GM19467 (cell line): Measurements from ENCODE around the gene KLK1.
"Not testable (repeated sequence)": the region's sequence is repeated elsewhere in the genome, so short reads cannot be mapped to it uniquely, and the experiment has no call there.

Experiments used
- ATAC-seq: cut with Tn5 transposase; IDR thresholded peaks from one replicate; pipeline ENCODE4 v1.9.1; 2021; ENCODE audit warnings: mild to moderate bottlenecking, moderate library complexity; ENCODE audit not compliant: unreplicated experiment

Gene KLK1

GRCh38 chr19:50794074-50794875 lies 29.3 kb downstream of the KLK1 start:
- no peak for ATAC-seq

DNA sequence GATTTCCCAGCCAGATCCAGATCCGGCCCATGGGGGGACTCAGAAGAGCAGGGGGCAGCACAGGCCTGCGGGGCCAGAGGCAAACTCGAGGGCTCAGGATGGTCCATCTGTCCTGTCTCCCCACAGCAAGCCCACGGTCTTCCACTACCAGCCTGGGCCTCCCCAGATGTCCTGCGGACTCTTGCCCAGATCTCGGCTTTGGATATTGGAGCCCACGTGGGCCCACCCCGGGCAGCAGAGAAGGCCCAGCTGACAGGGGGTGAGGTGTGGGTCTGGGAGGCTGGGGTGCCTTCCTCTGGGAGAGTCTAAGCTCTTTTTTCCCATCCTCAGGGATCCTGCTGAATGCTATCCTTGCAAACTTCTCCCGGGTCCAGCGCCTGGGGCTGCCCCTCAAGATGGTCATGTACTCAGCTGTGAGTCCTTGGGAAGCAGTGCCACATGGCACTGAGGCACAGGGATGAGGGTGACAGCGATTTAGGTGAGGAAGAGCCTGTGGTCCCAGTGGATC lies 30.0 kb downstream of the KLK1 start:
- ATAC-seq, result no peak

DNA sequence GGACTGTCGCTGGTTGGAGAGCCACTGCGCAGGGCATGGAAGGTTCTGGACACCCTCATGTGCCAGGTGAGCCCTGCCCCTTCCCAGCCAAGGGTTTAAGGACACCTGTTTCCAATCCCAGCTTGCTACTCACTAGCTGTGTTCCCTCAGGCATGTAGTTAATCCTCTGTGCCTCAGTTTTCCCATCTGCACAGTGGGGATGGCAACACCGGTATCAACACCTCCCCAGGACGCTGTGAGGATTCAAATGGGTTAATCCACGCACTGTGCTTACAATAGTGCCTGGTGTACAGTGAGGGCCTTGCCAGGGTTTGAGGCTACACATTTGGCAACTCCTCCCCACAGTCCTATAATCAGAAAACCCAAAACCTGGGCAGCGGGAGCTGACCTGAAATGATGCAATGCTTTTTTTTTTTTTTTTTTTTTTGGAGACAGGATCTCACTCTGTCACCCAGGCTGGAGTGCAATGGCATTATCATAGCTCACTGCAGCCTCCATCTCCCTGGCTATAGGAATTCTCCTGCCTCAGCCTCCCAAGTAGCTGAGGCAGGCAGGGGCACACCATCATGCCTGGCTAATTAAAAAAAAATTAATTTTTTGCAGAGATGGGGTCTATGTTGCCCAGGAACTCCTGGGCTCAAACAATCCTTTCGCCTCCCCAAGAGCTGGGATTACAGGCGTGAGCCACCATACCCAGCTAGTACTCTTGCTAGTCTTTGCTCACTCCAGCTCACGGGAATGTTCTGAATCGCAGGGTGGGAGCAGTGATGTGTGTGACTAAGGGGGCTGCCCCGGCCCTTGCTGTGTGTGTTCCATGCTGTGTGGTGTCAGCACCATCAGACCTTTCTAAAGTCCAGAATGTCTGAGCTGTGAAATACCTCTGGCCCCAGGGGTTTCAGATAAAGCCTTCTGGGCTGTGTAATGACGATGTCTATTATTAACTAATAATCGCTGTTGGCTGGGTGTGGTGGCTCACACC lies 31.0 kb downstream of the KLK1 start:
- no peak for ATAC-seq

DNA sequence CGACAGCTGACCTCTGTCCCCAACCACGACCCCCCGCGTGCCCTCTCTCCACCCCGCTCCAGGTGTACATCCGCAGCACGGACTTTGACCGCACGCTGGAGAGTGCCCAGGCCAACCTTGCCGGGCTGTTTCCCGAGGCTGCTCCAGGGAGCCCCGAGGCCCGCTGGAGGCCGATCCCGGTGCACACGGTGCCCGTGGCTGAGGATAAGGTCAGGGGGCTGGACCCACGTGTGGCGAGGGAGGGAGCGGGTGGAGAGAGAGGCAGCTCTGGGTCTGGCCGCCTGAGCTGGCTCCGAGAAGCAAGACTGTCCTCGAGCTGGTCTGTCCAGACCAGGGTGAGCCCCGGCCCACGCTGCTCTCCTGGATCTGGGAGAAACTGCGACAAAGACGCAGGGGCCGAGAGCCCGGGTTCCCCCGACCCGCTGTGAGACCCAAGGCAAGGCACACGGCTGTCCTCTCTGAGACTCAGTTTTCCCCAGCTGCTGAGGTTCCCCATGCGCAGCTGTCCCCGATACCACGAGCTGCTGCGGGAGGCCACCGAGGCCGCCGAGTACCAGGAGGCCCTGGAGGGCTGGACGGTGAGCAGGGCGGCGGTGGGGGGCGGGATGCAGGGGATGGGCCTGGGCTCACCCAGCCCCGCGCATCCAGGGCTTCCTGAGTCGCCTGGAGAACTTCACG lies 31.9 kb downstream of the KLK1 start:
- no peak for ATAC-seq

- no peak for ATAC-seq
These were observed 32.6 kb downstream of the KLK1 start for GRCh38 chr19:50790922-50791467.

DNA sequence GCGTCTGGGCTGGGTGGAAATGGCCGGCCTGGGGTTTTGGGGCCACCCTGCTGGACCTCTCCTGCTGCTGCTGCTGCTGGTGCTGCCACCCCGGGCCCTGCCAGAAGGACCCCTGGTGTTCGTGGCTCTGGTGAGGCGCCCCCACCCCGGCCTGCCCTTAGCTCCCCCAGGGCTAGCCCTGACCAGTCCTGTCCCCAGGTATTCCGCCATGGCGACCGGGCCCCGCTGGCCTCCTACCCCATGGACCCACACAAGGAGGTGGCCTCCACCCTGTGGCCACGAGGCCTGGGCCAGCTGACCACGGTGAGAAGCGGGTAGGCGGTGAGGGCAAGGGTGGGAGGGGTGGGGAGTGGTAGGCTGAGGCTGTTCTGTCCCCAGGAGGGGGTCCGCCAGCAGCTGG lies 33.2 kb downstream of the KLK1 start, which contains the start of gene ACP4:
TSS of gene ACP4 (plus strand) at position 20 of the 400 bp plus-strand sequence. CDS start at position 20, 0 bp downstream.
- ATAC-seq, result no peak

DNA sequence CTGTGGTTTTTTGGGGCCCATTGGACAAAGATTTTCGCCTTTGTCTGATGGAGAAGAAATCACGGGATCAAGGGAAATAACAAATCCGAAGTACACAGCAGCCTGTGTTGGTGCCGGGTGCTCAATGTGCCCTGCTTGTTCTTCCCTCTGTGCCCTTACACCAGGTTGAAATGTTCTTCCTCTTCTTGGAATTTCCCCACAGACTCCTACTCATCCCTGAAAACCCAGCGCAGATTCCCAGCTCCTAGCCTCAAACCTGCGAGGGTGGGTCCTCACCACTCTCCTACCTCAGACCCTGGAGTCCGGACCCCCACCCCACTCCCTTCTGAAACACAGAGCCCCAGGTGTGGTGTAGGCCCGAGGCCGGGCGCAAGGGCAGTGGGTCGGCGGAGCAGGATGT lies 38.3 kb downstream of the KLK1 start:
- ATAC-seq, result no peak

GRCh38 chr19:50784710-50785109 lies 38.9 kb downstream of the KLK1 start:
- ATAC-seq, result no peak

DNA sequence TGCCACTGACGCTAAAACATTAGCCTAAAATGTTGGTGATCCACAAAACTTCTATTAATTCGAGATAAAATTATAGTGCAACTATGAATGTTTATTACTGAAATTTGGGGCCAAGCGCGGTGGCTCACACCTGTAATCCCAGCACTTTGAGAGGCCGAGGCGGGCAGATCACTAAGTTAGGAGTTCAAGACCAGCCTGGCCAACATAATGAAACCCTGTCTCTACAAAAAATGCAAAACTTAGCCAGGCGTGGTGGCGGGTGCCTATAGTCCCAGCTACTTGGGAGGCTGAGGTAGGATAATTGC lies 39.8 kb downstream of the KLK1 start:
- not testable (repeated sequence) for ATAC-seq

- no peak for ATAC-seq
These were observed 42.7 kb downstream of the KLK1 start for GRCh38 chr19:50780753-50781435.

DNA sequence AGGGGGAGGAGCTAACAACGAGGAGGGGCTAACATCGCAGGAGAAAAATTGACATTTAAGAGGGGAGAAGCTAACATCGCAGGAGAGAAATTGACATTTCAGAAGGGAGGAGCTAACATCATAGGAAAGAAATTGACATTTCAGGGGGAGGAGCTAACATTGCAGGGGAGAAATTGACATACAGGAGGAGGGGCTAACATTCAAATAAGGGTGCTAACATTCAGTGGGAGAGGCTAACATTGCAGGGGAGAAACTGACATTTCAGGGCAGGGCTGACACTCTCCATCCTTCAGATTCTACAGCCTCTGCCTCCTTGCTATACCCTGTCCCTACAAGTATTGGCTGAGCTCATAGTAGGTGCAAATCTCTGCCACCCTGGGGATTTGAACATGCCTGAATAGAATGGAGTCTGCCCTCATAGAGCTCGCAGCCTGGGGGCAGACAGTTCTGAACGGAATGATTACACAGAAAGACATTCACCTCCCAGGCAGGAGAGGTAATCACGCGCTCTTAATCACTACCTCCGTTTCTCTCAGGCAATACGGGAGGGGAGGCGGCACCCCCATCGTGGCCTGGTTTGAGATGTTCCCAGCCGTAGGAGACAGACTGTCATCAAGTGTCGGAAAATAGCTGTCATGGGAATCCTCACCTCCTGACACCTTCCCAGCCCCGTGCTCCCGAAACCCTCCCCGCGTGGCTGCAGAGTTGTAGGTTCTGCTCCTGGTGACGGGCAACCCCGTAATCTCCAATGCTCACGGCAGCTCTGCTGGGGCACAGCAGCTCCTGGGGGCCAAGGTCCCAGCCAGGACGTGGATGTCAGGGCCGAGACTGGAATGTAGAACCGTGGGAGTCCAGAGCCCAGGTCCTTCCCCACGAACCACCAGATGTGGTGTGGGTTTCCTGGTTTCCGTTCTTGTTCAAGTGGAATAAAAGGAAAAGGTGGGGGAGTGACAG lies 43.8 kb downstream of the KLK1 start:
- no peak for ATAC-seq

- no peak for ATAC-seq
These were observed 44.6 kb downstream of the KLK1 start for GRCh38 chr19:50778906-50779430.

- no peak for ATAC-seq
These were observed 45.7 kb downstream of the KLK1 start for GRCh38 chr19:50777830-50778303.

DNA sequence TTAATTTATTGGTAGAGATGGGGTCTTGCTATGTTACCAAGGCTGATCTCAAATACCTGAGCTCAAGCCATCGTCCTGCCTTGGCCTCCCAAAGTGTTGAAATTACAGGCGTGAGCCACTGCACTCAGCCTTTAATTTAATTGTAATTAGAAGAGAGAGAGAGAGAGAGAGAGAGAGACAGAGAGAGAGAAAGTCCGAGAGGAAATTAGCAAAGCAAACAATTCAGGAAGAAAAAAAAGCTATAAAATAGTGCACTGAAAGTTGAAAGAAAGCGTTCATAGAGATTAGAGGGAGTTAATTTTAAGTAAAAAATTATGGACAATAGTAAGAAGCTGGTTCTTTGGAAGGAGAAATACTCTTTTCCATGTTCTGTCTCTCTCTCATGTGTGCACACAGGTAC lies 46.3 kb downstream of the KLK1 start:
- no peak for ATAC-seq

DNA sequence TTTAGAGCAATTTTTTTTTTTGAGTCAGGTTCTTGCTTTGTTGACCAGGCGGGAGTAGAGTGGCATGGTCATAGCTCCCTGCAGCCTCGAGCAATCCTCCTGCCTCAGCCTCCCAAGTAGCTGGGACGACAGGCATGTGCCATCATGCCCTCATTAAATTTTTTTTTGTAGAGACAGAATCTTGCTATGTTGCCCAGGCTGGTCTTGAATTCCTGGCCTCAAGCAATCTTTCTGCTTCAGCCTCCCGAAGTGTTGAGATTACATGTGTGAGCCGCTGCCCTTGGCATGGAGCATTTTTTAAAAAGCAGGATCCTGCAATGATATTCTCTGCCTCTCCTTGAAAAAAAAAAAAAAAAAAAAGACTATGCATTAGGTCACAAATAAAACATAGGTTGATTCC lies 47.5 kb downstream of the KLK1 start:
- no peak for ATAC-seq

DNA sequence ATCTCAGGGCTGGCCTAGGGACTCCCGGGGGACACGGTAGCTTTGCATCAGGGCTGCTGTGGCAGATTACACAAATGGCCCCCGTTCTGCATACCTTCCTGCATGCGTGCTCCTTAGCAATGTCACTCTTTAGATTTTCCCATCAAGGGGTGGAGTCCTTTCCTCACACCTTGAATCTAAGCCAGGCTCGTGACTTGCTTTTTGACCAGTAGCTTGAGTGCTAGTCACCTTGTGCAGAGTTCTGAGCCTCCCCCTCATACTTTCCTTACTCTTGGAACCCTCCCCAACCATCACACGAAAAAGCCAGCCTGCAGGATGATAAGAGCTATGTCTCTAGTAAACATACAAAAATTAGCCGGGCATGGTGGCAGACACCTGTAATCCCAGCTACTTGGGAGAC lies 50.1 kb downstream of the KLK1 start:
- ATAC-seq, result not testable (repeated sequence)

DNA sequence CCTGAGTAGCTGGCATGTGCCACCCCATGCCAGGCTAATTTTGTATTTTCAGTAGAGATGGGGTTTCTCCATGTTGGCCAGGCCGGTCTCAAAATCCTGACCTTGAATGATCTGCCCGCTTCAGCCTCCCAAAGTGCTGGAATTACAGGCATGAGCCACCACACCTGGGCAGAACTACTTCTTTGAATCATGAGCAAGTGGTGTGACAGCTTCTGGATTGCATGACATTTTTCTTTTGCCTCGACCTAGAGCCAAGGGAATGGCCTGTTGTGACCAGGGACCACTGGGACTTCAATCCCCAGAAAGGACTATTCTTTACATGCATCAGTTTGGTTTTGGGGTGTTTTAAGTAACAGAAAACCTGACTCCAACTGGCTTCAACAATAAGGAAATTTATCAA lies 50.7 kb downstream of the KLK1 start:
- ATAC-seq, result not testable (repeated sequence)

GRCh38 chr19:50772476-50772875 lies 51.1 kb downstream of the KLK1 start:
- no peak for ATAC-seq

GRCh38 chr19:50770888-50771287 lies 52.7 kb downstream of the KLK1 start:
- ATAC-seq, result no peak
